Amniotic stem cell (primary cell): ENCODE results near the gene ZNF821.
"Not testable (repeated sequence)": the region's sequence is repeated elsewhere in the genome, so short reads cannot be mapped to it uniquely, and the experiment has no call there.

Source experiments
- DNase-seq: peaks from one replicate; lab custom pipeline; 2025; lab: John Stamatoyannopoulos, UW

ZNF821 gene

GRCh38 chr16:71902656-71903365 lies 18.8 kb upstream of the ZNF821 start:
- DNase-seq = no peak

GRCh38 chr16:71899171-71899570 lies 15.2 kb upstream of the ZNF821 start:
- DNase-seq = no peak

DNA sequence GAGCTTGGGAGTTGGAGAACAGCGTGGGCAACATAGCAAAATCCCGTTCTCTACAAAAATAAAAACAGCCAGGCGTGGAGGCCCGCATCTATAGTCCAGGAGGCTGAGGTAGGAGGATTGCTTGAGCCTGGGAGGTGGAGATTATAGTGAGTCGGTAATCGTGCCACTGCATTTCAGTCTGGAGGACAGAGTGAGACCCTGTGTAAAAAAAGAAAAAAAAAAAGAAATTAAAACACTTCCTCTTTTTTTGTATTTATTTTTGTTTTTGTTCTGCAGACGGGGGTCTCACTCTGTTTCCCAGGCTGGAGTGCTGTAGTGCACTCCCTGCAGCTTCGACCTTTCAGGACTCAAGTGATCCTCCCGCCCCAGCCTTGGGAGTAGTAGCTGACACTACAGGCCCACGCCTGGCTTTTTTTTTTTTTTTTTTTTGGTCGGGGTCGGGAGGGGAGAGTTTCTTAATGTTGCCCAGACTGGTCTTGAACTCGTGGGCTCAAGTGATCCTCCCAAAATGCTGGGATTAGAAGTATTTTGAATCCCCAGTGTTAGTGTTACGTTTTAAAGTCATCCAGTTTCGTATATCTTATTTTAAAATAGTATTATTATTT lies 12.9 kb upstream of the ZNF821 start:
- no peak for DNase-seq

- DNase-seq = no peak
These were observed 11.8 kb upstream of the ZNF821 start for GRCh38 chr16:71895679-71896365.

- peak; percentile 99 for DNase-seq
These were observed 11.1 kb upstream of the ZNF821 start, which contains the start of gene IST1 for GRCh38 chr16:71894921-71895678. Gene IST1, plus strand, starts transcription at chr16:71895531. Its CDS starts 20,110 bp downstream, at chr16:71915641.

GRCh38 chr16:71894229-71894920 lies 10.4 kb upstream of the ZNF821 start:
- DNase-seq = no peak

- no peak for DNase-seq
These were observed 9.9 kb upstream of the ZNF821 start for GRCh38 chr16:71893888-71894228.

DNA sequence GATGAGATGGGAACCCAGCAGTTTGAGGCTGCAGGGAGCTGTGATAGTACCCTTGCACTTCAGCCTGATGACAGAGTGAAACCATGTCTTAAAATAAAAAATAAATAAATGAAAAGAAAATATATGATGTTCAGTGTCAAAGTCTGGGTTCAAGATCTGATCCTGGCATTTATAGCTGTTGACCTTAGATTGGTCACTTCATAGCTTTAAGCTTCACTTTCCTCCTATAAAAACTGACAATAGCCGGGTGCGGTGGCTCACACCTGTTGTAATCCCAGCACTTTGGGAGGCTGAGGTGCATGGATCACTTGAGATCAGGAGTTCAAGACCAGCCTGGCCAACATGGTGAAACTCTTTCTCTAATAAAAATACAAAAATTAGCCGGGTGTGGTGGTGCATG lies 5.2 kb upstream of the ZNF821 start:
- DNase-seq = no peak

- DNase-seq = no peak
These were observed 1.3 kb upstream of the ZNF821 start for GRCh38 chr16:71885261-71885650.

GRCh38 chr16:71883168-71883848 lies 674 bp downstream of the ZNF821 start:
- DNase-seq = no peak

GRCh38 chr16:71882505-71883167 lies 1.3 kb downstream of the ZNF821 start:
- peak; percentile 63 for DNase-seq

- no peak for DNase-seq
These were observed 3.8 kb downstream of the ZNF821 start for GRCh38 chr16:71880176-71880575.

GRCh38 chr16:71878911-71879310 lies 5.1 kb downstream of the ZNF821 start:
- no peak for DNase-seq

- DNase-seq = no peak
These were observed 10.8 kb downstream of the ZNF821 start for GRCh38 chr16:71873199-71873598.

DNA sequence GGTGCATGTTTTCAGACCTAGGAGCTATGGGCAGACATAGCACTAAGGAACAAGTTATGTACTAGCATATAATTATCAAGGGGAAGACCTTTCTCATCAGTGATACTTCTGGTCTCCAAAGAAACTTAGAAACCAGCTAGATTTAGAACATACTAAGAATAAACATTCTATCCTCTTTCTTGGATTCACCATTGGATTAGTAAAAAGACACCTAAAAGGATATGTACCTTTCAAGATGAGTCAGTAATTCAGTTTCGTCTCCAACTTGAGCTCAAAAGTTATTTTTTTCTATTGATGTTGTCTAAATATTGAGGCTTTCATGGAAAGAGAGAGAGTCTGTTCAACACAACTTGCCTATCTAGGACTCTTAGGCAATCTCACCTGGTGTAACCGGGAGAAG lies 13.2 kb downstream of the ZNF821 start:
- no peak for DNase-seq

GRCh38 chr16:71869089-71869488 lies 14.9 kb downstream of the ZNF821 start:
- no peak for DNase-seq

DNA sequence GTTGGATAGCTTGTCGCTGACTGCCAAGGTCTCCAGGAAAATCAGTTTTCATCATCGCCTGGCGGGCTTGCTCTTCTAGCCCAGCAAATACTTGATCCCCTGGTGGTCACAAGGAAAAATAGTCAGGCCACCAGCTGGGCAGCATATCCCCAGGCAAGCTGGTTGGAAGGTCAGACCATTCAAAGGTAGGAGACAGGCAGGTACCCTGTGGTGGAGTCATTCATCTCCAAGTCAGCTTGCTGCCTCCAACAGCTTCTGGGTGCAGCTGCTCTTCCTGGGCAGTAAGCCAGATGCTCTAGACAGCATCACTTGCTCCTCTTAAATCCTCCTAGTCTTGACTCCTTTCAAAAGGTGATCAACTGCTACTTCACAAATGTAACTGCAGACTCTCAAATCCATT lies 16.0 kb downstream of the ZNF821 start:
- DNase-seq = no peak

GRCh38 chr16:71867175-71867574 lies 16.8 kb downstream of the ZNF821 start:
- DNase-seq = not testable (repeated sequence)

DNA sequence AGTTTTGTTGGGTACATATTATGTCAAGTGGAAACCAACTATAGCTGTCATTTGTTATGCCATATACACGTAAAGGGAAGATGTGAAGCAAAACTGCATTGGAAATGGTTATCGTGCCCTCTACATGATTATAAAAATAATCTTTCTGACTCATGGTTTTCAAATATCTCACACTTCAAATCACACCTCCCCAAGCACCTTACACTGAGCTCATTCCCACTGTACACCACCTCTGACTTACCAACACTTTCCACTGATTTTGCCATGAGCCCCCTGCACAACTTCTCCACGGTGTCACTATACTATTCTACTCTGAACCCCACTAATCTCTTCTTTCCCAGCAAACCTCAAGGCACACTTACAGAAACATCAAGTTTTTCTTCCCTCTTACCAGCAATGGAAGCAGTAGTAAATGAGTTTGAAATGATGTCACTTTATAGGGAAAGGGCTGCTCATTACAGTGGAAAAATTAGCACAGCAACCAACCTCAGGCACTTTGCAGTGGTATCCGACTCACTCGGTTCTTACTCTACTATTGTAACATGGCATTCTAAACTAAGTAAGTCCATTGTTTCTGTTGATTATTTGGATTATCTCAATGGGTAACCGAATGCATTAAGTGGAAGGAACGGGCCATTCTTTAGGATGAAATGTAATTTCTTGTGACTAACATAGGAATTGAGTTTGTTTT lies 18.7 kb downstream of the ZNF821 start:
- DNase-seq = no peak

- DNase-seq = no peak
These were observed 20.0 kb downstream of the ZNF821 start for GRCh38 chr16:71863995-71864394.
